ENCODE results near the gene FAM83C. TPM values are rescaled to one million over a fixed set of nuclear protein-coding genes. Genes with fewer than 3 reads are reported as not detected.

The FAM83C gene
- polyA plus RNA-seq, 1 donor: not detected

- no peak for DNase-seq (ENCODE audit: low read depth)
Observed at GRCh38 chr20:35298264-35298663, 6.0 kb upstream of the FAM83C start.

- no peak for DNase-seq (ENCODE audit: low read depth)
Observed at GRCh38 chr20:35297740-35298139, 5.5 kb upstream of the FAM83C start.

GRCh38 chr20:35297155-35297554 lies 4.9 kb upstream of the FAM83C start:
- no peak for DNase-seq (ENCODE audit: low read depth)

GRCh38 chr20:35296101-35296554 lies 3.9 kb upstream of the FAM83C start:
- DNase-seq (ENCODE audit: low read depth): no peak

GRCh38 chr20:35295674-35296073 lies 3.4 kb upstream of the FAM83C start:
- no peak for DNase-seq (ENCODE audit: low read depth)

GRCh38 chr20:35295058-35295457 lies 2.8 kb upstream of the FAM83C start:
- DNase-seq (ENCODE audit: low read depth): no peak

GRCh38 chr20:35294293-35294685 lies 2.1 kb upstream of the FAM83C start:
- DNase-seq (ENCODE audit: low read depth): no peak

GRCh38 chr20:35293303-35294292 lies 1.4 kb upstream of the FAM83C start:
- no peak for DNase-seq (ENCODE audit: low read depth)

GRCh38 chr20:35292504-35293285 lies 470 bp upstream of the FAM83C start:
- no peak for DNase-seq (ENCODE audit: low read depth)

- no peak for DNase-seq (ENCODE audit: low read depth)
Observed at GRCh38 chr20:35290887-35291417, 1.3 kb downstream of the FAM83C start.

GRCh38 chr20:35290186-35290886 lies 1.9 kb downstream of the FAM83C start:
- no peak for DNase-seq (ENCODE audit: low read depth)

- no peak for DNase-seq (ENCODE audit: low read depth)
Observed at GRCh38 chr20:35288325-35289060, 3.7 kb downstream of the FAM83C start.

- no peak for DNase-seq (ENCODE audit: low read depth)
Observed at GRCh38 chr20:35287509-35288324, 4.5 kb downstream of the FAM83C start.

- no peak for DNase-seq (ENCODE audit: low read depth)
Observed at GRCh38 chr20:35286899-35287508, 5.2 kb downstream of the FAM83C start.

GRCh38 chr20:35286077-35286898 lies 5.9 kb downstream of the FAM83C start:
- no peak for DNase-seq (ENCODE audit: low read depth)

- no peak for DNase-seq (ENCODE audit: low read depth)
Observed at GRCh38 chr20:35285806-35286076, 6.5 kb downstream of the FAM83C start.

- no peak for DNase-seq (ENCODE audit: low read depth)
Observed at GRCh38 chr20:35284992-35285805, 7.0 kb downstream of the FAM83C start.

Measured in forelimb muscle (tissue), 1 donor.